ENCODE data around the gene KLK8.

Gene KLK8

DNA sequence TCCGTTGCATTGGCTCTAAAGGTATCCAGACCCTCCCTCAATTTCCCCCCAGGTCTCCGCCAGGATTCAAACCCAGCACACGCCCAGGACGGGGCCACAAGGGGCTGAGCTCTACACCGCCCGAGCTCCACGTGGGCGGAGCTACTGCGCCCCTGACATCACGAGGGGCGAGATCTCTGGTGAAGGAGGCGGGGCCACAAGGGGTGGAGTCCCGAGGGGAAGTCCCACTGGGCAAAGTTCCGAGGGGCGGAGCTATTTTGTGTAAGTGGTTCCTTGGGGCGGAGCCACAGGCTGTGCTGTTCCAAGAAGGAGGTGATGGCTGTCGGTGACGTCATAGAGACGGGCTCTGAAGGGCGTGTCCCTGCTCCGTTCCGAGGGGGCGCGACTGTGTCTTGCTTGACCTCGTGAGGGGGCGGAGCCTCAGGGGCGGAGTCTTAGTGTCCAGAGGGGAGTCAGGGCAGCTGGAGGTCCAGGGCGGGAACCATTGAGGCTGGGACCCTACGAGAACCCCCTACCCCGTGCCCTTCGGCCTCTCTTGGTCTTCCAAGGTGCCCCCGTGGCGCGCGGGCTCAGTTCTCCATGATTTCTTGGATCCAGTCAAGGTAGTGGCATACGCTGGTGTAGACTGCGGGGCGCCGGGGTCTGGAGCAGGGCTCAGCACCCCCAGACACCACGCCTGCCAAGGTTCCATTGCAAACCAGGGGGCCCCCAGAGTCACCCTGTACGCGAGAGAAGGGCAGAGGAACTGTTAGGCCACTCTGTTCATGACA is 1.3 kb upstream of the KLK8 start:
- no peaks in the 10 kb centered on the region for H3K4me1 ChIP-seq
- no peak overlapping the region for H3K4me2 ChIP-seq (ENCODE audit: low read length)
- H3K27me3 ChIP-seq (ENCODE audit: control insufficient read depth, insufficient read depth, low read length): no peaks in the 10 kb centered on the region
- no peak overlapping the region for H3K4me3 ChIP-seq (ENCODE audit: low read depth, low read length)
- H3K79me2 ChIP-seq: no peaks in the 10 kb centered on the region
- H3K9me3 ChIP-seq (ENCODE audit: control insufficient read depth, low read length): no peaks in the 10 kb centered on the region
- H3K36me3 ChIP-seq (ENCODE audit: control insufficient read depth, insufficient read depth, low read length): no peaks in the 10 kb centered on the region
- no peak for TF ChIP-seq CTCF (IDR thresholded peaks at IDR 0.05)
- H2AFZ ChIP-seq: no peak overlapping the region
- H3K27ac ChIP-seq: no peak overlapping the region
- H3K9ac ChIP-seq: no peak overlapping the region

- H3K27me3 ChIP-seq (ENCODE audit: control insufficient read depth, insufficient read depth, low read length): no peaks in the 10 kb centered on the region
- H3K27ac ChIP-seq: no peak overlapping the region
- no peak overlapping the region for H3K4me3 ChIP-seq (ENCODE audit: low read depth, low read length)
Observed at GRCh38 chr19:51002089-51002532, 707 bp upstream of the KLK8 start.

GRCh38 chr19:51000981-51001380 is 423 bp downstream of the KLK8 start:
- H3K79me2 ChIP-seq: no peaks in the 10 kb centered on the region
- no peak overlapping the region for H3K4me3 ChIP-seq (ENCODE audit: low read depth, low read length)
- H3K36me3 ChIP-seq (ENCODE audit: control insufficient read depth, insufficient read depth, low read length): no peaks in the 10 kb centered on the region
- H3K4me2 ChIP-seq (ENCODE audit: low read length): no peak overlapping the region
- no peak overlapping the region for H3K9ac ChIP-seq
- H2AFZ ChIP-seq: peak overlapping the region; percentile 22
- TF ChIP-seq CTCF (IDR thresholded peaks at IDR 0.05): no peak
- no peaks in the 10 kb centered on the region for H3K4me1 ChIP-seq
- no peaks in the 10 kb centered on the region for H3K27me3 ChIP-seq (ENCODE audit: control insufficient read depth, insufficient read depth, low read length)
- H3K9me3 ChIP-seq (ENCODE audit: control insufficient read depth, low read length): no peaks in the 10 kb centered on the region
- H3K27ac ChIP-seq: no peak overlapping the region

More at GRCh38 chr19:51002089-51002532, 707 bp upstream of the KLK8 start:
- no peaks in the 10 kb centered on the region for H3K9me3 ChIP-seq (ENCODE audit: control insufficient read depth, low read length)
- no peaks in the 10 kb centered on the region for H3K4me1 ChIP-seq
- TF ChIP-seq CTCF (IDR thresholded peaks at IDR 0.05): no peak
- no peak overlapping the region for H3K4me2 ChIP-seq (ENCODE audit: low read length)
- no peak overlapping the region for H3K9ac ChIP-seq
- H2AFZ ChIP-seq: no peak overlapping the region
- H3K79me2 ChIP-seq: no peaks in the 10 kb centered on the region
- no peaks in the 10 kb centered on the region for H3K36me3 ChIP-seq (ENCODE audit: control insufficient read depth, insufficient read depth, low read length)

GRCh38 chr19:51000426-51000825 is 978 bp downstream of the KLK8 start:
- H3K4me2 ChIP-seq (ENCODE audit: low read length): no peak overlapping the region
- H3K9me3 ChIP-seq (ENCODE audit: control insufficient read depth, low read length): no peaks in the 10 kb centered on the region
- H3K27ac ChIP-seq: no peak overlapping the region
- no peaks in the 10 kb centered on the region for H3K79me2 ChIP-seq
- H3K4me3 ChIP-seq (ENCODE audit: low read depth, low read length): no peak overlapping the region
- H3K9ac ChIP-seq: no peak overlapping the region
- no peaks in the 10 kb centered on the region for H3K36me3 ChIP-seq (ENCODE audit: control insufficient read depth, insufficient read depth, low read length)
- H3K27me3 ChIP-seq (ENCODE audit: control insufficient read depth, insufficient read depth, low read length): no peaks in the 10 kb centered on the region
- no peak for TF ChIP-seq CTCF (IDR thresholded peaks at IDR 0.05)
- H3K4me1 ChIP-seq: no peaks in the 10 kb centered on the region
- H2AFZ ChIP-seq: no peak overlapping the region

- no peak for TF ChIP-seq CTCF (IDR thresholded peaks at IDR 0.05)
- H3K4me3 ChIP-seq (ENCODE audit: low read depth, low read length): no peak overlapping the region
- no peaks in the 10 kb centered on the region for H3K79me2 ChIP-seq
- H3K4me1 ChIP-seq: no peaks in the 10 kb centered on the region
- no peaks in the 10 kb centered on the region for H3K27me3 ChIP-seq (ENCODE audit: control insufficient read depth, insufficient read depth, low read length)
- H2AFZ ChIP-seq: no peak overlapping the region
- H3K36me3 ChIP-seq (ENCODE audit: control insufficient read depth, insufficient read depth, low read length): no peaks in the 10 kb centered on the region
- H3K9me3 ChIP-seq (ENCODE audit: control insufficient read depth, low read length): no peaks in the 10 kb centered on the region
- no peak overlapping the region for H3K4me2 ChIP-seq (ENCODE audit: low read length)
- no peak overlapping the region for H3K27ac ChIP-seq
- H3K9ac ChIP-seq: no peak overlapping the region
Observed at GRCh38 chr19:50998686-50999085, 2.7 kb downstream of the KLK8 start.
